GM19240 (cell line): Measurements from ENCODE around the gene RAET1E.

Source experiments
- DNase-seq: peaks from one replicate; pipeline ENCODE4 v3.0.0; 2011; ENCODE audit warnings: low spot score; ENCODE audit not compliant: insufficient read length

Gene RAET1E

DNA sequence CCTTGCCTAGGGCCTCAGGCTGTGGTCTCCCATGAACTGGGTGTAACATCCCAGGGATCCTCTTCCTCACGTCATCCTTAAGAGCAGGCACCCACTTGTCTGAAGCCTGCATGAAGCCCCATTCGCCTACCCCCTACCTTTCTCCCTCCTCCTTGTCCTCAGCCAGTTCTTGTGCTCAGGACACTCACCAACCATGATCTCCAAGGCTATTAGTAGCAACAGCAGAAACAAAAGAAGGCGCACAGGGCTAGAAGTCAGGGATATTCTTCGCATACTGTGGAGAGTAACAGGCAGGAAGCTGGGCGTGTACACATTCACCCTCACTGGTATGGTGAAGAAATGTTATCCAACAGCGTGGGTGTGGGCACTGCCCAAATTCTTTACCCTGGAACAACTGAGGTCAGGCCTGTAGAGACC lies 7.3 kb downstream of the RAET1E start:
- no peak for DNase-seq

DNA sequence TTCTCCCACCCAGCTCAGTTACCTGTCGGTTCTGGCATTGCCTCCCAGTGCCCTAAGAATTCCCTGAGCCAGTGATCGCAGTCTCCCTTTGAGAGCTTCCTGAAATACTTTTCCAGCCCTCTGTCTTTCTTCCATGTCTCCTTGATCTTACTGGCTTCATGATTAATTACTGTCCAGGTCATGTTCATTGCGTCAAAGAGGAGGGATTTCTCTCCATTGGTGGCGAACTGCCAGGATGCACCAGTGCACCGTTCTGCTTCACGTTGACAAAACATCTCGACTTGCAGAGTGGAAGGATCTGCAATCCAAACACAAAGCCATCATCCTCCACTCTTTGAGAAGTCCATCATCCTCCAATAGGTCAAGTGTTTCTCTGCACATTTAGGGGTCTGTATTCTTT lies 8.6 kb downstream of the RAET1E start:
- no peak for DNase-seq

DNA sequence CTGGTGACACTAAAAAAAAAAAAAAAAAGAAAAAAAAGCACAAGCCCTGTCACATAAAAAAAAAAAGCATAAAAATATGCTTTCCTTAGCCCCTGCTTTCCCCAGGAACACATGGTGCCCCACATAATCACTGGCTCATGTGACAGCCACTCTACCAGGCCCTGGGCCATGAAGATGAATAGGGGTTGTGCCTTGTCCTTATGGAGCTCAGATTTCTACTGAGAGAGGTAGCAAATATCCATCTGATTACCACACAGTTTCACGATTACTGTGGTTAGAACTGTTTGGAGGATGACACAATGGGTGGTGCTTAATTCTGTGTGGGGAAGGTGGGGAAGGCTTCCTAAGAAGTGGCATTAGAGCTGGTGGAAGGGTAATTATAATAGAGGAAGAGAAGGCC lies 9.3 kb downstream of the RAET1E start:
- no peak for DNase-seq

DNA sequence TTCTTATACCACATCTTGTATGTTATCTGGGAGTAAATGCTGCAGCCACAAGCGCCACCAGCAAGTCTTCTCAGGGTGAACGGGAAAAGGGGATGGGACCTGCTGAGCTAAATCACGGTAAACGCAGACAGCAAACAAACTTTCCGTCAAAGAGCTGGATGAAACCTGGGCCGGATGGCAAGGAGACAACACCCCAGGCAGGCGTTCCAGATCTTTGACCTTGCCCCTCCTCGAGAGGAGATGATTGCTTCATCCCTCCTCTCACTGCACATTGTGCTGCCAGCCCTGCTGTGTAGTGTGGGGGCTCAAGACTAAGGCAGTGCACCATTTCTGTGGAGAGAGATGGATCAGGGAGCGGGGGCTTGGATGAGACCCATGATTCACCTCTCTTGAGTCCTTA lies 9.8 kb downstream of the RAET1E start:
- no peak for DNase-seq

DNA sequence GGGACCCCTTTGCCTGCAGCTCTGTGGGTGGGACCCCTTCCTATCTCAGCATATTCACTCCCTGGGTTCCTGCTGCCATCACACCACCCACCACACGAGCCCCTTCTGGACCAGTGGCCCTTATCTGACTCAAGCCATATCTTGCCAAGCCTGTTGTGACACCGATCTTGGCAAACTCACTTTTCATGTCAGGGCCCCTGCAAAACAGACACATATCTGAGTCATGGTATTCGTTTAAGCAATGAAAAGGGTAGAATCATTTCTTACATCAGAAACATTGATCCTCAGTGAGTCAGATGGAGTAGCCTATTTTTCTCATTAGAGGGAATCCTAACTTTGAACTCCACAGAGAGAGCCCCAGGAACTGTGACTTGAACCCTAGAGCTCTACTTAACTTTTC lies 10.6 kb downstream of the RAET1E start:
- no peak for DNase-seq

DNA sequence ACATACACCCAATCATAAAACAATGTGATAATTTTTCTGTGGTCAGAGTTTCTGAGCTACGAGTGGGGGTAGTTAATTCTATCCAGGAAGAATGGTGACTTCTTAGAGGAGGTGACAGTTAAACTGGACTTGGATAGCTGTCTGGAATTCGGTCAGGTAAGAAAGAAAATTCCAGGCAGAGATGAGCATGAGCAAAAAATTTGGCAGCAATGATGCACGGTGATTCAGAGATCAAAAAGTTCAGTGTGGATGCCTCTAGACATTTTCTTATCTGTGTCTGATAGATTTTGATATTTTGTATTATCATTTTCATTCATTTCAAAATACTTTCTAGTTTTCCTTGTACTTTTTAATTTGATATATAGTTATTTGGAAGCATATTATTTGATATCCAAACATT lies 12.0 kb downstream of the RAET1E start:
- DNase-seq, result no peak

DNA sequence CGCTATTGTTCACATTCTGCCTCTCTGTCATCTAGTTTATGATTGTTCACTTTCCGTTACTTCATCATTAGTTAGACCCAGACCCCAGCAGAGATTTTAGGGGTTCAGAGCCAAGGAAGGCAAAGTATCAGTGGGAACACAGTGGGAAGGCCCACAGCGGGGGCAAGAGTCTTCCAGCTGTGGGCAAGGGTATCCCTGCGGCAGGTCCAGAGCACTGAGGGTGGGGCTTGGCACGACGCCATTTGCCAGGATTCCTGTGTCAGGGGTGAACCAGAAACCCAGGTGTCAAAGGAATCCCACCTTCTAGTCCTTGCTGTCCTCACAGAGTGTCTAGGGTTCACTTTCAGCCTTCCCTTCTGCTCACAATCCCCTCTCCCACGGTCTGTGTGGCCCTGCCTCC lies 13.3 kb downstream of the RAET1E start:
- DNase-seq, result no peak

DNA sequence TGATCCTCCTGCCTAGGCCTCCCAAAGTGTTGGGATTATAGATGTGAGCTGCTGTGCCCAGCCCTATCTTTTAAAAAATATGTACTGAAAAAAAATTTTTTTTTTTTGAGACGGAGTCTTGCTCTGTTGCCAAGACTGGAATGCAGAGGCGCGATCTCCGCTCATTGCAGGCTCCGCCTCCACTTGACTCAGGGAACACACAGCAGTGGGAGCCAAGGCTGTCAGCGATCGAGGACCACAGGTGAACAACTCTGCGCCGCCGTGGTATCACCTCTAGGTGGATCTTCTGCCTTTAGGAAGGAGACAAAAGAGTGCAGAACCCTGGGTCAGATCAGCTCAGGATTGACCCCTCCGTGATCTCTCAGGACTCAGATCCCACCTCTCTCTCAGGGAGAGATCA lies 13.7 kb downstream of the RAET1E start:
- no peak for DNase-seq

DNA sequence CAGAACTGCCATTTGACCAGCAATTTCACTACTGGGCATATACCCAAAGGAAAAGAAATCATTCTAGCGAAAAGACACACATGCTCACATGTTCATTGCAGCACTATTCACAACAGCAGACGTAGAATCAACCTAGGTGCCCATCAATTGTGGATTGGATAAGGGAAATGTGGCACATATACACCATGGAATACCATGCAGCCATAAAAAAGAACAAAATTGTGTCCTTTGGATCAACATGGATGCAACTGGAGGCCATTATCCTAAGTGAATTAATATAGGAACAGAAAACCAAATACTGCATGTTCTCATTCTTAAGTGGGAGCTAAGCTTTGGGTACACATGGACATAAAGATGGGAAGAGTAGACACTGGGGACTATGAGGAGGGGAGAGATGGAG lies 16.1 kb downstream of the RAET1E start:
- DNase-seq, result no peak

DNA sequence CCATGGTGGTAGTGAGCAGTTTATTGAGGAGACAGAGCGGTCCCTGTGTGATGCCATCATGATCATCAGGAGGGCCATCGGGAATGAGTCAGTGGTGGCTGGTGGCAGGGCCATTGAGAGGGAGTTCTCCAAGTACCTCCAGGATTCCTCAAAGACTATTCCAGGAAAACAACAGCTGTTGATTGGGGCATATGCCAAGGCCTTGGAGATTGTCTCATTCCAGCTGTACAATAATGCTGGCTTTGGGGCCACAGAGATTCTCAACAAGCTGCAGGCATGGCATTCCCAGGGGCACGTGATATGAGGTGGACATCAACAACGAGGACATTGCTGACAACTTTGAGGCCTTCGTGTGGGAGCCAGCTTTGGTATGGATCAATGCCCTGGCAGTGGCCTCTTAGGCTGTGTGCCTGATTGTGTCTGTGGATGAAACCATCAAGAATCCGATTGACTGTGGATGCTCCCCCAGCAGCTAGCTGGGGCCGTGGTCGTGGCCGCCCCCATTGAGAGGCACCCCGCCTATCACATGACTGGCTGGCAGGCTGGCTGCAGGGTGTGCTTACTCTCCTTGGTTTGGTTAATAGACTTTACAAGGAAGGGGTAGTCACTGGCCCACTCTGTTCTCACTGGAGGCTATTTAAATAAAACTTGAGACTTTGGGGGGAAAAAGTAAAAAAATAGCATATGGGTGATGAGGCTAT lies 16.7 kb downstream of the RAET1E start:
- no peak for DNase-seq

DNA sequence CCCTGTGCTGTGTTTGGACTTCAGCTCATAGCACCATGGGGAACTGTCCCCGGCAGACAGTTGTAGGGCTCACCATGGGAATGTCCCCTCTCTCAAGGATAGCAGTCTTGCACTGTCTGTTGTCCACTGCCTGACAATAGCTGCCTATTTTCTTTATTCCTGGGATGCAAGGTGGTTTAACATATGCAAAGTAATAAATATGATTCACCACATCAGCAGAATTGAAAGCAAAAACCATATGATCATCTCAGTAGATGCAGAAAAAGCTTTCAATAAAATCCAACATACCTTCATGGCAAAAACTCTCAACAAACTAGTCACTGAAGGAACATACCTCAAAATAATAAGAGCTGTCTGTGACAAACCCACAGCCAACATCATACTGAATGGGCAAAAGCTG lies 20.3 kb downstream of the RAET1E start:
- DNase-seq, result no peak

DNA sequence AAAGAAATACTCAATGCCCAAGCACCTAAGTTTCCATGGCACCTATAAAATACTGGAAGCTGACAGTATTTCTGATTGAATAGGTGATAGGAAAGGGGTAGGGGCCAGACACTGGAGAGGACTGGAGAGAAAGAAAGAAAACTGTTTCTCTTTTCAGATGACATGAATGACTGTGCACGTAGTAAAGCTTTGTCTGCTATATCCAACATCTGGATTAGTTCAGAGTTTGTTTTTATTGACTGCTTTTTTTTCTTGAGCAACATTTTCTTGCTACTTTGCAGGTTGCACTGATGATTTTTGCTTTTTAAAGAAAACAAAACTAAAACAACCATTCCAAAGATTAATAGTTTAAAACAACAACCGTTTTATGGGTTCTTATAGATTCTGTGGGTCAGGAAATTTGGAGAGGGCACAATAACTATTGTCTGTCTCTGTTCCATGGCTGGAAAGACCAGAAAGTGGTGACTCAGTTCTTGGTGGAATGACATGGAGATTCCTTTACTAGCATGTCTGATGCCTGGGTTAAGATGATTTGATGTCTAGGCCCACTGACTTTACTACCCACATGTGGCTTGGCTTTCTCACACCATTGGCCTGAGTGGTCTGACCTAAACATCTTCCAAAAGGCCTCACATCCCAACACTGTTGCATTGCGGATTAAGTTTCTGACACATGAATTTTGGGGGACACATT lies 21.5 kb downstream of the RAET1E start:
- no peak for DNase-seq

DNA sequence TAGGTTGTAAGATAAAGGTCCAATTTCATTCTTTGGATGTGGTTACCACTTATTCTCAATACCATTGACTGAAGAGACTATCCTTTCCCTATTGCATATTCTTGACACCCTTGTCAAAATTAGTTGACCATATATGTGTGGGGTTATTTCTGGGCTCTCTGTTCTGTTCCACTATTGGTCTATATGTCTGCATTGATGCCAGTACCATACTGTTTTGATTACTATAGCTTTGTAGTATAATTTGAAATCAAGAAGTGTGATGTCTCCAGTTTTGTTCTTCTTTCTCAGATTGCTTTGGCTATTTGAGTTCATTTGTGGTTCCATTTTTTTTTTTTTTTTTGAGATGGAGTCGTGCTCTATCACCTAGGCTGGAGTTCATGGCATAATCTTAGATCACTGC lies 25.7 kb downstream of the RAET1E start:
- no peak for DNase-seq

DNA sequence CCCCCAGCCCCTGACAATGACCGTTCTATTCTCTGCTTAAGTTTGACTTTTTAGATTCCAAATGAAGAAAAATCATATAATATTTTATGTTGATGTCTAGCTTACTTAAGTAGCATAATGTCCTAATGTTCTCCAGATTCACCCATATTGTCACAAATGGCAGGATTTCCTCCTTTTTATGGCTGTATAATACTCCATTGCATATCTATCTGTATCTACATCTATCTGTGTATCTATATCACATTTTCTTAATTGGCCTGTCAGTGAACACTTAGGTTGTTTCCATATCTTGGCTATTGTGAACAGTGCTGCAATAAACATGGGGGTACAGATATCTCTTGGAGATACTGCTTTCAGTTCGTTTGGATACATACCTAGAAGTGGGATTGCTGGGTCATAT lies 26.7 kb downstream of the RAET1E start:
- no peak for DNase-seq

DNA sequence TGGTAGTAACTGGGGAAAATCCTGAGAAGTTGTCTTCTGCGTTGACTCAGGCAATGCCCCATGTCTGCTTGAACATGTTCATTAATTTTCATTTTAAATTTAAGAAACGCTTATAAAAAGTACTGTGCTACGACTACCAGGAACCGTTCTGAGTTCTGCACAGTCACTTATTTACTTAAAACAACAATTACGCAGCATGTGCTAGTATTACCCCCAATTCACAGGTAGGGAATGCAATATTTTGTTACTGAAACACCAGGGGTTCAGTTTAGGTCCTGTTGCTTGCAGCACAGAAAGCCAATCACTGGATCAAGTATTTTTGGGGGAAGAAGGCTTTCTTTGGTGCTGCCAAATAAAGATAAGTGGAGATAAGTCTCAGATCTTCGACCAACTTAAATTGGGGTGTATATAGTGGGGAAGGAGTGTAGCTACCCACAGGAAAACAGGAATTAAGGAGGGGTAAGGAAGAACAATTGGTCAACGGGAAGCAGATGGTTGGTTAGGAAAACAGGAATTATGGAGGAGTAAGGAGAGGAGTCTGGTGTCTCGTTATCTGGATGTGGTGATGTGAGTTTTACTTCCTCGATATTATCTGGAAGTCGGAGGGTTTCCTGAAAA lies 28.5 kb downstream of the RAET1E start:
- no peak for DNase-seq

DNA sequence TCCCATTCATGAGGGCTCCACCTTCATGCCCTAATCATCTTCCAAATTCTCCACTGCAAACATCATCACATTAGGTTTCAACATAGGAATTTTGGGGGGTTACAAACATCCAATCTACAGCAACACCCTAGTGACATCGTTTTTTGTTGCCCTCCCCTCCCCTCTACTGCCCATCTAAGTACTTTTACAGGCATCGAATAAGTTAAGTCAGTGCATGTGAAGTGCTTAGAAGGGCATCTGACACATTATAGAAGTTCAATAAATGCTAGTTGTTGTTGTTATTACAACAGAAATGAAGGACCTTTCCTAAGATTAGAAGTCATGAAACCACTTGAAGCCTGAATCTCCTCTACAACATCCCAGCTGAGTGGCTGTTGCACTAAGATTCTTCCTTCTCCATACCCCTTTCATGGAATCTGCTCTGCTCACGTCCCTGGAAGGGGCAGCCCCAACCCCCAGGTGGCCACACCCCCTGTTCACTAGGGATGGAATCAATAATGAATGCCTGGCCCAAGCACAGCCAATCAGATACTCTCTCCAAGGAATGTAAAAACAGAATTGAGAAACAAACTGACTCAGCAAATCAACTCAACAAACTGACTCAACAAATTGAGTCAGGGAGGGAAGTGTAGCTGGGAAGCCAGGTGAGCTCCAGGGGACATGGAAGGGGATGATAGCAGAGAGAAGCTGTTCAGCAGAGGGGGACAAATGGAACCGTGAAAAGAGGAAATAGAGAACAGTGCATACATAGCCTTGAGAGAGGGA lies 29.9 kb downstream of the RAET1E start:
- no peak for DNase-seq

DNA sequence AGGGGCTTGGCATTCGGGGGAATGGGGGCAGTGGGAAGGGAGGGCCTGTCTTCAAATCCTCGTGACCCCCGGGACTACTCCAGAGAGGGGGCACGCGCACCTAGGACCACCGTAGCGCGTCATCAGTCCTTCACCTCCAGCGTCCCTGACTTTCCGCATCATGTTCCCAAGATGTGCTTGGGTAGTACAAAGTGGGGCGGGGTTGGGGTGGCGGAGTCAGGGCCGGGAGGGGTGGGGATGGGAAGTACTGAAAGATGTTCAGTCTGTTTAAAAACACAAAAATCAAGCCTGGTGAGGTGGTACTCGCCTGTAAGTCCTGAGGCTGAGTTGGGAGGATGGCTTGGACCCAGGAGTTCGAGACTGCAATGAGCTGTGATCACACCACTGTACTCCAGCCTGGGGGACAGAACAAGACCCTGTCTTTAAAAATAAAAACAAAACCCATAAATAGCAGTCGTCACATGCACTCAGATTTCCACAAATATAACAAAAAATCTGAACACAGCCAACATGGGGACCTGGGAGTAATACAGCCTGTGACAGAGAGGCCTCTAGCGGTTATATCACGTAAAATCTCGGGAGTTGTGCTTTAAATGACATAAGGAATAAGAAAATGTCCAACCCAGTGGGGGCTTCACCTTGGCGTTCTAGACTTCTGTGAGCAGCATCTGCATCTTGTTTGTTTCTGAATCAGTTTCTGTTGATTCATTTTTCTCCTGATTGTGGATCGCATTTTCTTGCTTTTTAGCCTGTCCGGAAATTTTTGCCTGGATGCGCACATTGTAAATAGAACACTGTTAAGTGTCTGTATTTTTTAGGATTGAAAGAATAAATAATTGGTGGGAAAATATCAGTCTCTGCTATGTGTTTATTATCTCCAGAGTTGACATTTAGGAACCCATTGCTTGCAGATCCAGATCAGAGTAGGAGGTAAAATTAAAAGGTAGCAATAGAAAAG lies 33.1 kb downstream of the RAET1E start:
- DNase-seq, result peak; percentile 23

DNA sequence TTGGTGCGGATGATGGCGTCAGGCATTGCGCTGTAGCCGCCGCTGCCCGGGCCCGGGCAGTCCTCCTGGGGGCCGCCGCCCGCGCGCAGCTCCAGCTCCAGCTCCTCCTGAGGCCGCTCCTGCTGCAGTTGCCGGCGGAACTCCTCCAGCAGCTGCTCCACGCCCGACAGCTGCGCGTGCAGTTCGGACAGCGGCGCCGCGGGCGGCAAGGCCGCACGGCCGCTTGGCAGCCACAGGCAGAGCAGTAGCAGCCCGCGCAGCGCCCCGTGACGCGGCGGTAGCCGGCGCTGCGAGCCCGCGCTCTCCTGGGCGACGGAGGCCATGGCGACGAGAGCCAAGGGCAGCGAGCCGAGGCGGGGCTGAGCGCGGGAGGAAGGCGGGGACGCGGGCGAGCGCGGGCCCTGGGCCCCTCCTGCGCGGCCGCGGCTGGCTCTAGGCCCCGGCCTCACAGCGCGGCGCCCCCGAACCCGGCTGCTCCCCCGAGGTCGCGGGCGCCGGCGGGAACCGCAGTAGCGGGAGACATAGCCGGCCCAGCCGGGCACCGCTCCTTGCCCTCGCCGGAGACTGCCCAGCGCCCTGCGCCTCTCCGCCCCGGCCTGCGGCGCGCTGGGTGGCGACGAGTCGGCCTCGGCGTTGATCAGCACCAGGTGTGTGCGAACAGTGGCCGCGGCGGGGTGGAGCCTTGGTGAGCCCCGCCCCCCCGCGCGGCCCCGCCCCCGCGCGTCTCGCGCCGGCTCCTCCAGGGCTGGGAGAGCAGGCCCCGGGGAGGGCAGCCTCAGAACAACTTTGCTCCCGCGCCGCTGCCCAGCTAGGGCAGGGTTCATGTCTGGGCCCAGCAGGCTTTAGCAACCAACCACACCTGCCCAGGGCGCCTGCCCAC lies 34.0 kb downstream of the RAET1E start, which contains the start of gene LRP11:
TSS of gene LRP11 (minus strand) at position 662 of the 880 bp plus-strand sequence. CDS start at position 323, 339 bp downstream.
- peak; percentile 81 for DNase-seq

DNA sequence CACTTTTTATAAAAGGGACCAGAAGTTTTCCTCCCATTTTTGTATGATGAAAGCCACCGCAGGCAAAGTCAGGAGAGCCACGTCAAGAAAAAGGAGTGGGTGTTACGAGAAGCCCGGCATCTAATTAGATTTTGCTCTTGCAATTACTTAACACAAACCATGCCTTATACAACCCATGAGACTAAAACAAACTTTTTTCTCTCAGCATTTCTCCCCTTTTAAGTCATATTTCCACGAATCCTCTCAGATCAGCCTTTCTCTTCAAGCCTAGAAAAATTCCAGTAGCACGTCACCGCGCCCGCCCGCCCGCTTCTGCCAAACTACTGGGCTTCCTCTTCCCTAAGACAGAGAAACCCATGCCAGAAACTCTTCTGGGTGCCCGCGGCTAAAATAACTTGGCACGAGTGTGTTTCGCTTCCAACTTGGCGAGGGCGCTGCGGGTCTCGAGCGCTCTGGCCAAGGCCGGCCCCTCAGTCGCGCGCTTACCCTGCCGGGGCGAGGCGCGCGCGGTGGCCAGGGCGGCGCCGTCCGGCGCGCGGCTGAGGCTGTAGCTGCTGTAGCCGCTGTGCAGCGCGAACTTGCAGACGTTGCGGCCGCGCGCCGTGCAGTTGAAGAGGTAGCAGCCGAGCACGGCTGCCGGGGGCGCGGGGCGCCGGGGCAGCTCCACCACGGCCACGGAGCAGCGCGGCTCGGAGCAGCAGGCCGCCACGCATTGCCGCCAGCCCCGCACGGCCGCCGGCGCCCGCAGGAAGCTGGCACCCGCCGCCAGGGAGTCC lies 34.8 kb downstream of the RAET1E start:
- DNase-seq, result no peak
